Fibroblast of skin of right biceps (primary cell): Measurements from ENCODE around the gene C10orf90.

Experiments
- DNase-seq: peaks from one replicate; pipeline ENCODE4 v3.0.0-alpha.2; 2013

The C10orf90 gene

DNA sequence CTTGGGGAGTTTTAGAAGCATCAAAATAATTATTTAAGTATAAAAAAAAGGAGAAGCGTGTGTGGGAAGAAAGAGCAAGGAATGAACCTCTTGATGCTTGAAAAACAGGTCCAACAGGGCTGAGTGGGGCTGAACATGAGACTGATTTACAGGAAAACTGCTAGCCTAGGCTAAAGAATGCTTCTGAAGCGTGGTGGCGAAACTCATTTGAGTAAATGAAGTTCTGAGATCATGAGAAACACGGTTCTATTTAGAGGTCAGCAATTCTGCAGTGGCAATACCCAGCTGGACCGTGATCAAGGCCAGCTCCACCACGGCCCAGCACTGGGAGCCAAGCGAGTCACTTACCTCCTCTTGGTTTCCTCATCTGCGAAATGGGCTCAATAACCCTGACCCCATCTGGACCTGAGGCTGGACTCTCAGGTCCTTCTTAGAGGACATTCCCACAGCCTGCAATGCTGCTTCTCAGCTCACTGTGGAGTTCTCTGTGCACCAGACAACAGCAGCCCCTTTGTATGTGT, 142.1 kb downstream of the C10orf90 start:
- no peak for DNase-seq

DNA sequence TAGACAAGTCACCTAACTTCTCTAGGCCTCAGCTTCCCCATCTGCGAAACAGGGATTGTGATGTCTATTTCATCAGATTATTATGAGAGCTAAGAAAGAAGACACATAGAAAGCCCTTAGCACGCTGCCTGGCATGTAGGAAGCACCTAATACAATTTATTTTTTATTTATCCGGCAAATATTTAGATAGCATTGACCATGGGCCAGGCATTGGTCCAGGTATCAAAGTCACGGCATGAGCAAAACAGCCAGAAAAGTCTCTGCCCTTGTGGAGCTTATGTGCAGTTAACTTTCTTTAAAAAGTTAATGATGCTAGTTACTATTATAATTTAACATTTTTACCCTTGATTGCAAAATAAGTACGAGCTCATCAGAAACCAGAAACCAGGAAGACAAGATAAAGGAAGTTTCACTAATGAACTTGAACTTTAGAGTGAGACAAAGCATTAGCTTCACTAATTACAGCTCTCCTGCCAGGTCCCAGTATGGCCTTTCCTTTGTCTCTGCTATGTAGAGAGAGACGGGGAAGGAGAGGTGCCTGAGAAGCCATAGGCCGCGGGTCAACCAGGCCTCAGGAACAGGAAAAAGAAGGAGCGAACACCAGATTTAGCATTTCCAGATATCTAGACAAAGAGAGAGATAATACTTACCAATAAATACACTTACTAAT, 142.7 kb downstream of the C10orf90 start:
- DNase-seq: no peak

GRCh38 chr10:126525326-126525725, 145.2 kb downstream of the C10orf90 start:
- DNase-seq: no peak

DNA sequence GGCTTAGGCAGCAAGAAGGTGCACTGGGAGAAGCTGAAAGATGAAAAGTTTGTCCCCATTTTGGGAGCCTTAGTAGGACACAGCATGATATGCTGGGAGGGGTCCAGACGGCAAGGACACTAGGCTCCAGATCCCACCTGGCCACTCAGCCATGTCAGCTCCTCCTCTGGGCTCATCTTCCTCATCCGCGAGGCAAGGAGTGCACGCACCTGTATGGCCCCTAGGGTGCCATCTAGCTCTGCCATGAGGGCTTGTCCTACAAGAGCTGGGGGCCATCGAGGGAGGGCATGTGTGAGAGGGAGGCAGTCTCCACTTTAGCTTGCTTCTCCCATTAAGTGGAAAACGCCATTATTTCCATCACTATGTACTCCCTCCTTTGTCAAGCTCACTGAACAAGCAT, 146.0 kb downstream of the C10orf90 start:
- DNase-seq: no peak

DNA sequence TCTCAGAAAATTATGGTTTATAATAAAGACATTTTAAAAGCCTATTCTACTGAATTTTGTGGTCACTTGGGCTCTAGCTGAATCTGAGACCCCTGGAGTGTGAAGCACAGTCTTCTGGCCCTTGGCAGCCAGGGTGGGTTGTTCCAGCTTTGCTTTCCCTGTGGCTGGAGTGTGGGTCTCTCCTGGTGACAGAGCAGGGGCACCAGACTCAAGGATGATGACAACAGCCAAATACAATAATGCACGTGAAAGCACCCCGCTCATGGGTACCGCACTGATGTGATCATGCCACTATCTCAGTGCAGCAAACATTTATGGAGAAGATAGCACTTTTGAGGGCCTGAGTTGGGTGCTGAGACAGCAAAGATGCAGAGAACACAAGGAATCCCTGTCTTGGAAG, 147.4 kb downstream of the C10orf90 start:
- no peak for DNase-seq

DNA sequence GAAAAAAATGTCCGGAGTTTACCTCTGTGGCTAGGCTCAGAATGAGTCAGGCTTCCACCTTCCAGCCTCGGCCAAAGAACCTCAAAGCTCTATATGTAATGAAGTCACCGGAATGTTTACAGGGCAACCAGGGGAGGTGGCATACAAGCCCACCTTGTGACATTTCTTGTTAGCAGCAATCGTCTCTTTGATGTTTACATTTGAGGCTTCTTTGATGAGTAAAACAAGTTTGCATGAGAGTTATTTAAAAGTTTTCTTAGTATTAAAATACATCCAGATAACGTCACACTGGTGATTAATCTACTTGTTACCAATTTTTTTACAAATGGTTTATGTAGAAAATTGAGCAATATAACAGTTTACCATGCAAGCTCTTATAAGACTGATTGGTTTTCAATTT, 149.1 kb downstream of the C10orf90 start:
- DNase-seq: no peak

DNA sequence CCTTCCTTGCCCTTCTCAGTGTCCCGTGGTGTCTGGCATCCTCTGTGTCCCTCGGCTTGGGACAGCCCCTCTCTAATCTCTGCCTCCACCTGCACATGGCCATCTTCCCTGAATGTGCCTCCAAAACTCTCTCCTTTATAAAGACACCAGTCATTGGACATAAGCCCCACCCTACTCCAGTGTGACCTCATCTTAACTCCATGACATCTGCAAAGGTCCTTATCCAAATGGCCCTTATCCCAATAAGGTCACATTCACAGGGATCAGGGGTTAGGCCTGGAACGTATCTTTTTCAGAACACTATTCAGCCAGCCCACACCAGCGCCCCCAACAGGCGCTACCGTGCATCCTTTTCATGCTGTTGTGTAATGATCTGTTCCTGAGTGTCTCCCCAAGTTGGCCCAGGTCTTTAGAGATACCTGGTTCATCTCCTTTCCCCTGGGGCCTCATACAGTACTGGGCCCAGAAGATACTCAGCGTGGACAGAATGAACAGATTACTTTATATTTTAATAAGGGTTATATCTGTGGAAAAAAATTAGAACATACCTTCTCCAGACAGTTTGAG, 149.7 kb downstream of the C10orf90 start:
- DNase-seq: no peak

DNA sequence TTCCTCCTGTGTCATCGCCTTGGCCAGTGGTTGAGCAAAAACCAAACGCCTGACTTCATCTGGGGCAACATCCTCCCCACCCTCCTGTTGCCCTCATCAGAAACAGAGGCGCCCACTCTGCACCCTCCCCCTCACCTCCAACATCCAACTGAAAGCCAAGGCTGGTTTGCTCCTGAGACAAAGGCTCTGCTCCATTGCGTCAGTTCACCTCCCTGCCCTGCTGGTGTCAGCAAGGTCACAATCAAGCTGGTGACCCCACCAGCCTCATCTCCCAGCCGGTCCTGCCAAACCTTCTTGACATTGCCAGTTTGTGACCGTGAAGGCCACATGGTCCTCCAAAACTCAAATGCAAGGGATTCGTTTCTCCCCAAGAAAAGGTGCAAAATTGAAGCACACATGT, 150.5 kb downstream of the C10orf90 start:
- no peak for DNase-seq

DNA sequence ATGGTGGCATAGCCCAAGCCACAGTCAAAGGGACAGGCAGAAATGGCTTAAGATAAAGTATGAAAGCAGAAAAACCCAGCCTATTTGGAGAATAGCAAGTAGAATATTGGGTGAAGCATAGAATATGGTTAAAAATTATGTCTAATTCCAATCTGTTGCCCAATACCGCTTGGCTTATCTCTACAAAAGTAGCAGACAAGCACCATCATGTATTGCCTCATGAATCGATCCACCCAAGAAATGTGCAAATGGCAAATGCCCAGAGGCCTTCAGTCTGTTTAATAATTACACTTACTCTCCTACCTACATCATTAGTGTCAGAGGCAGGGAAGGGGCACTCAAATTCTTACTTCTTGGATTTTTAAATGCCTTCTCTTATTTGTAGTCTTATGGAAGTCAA, 151.3 kb downstream of the C10orf90 start:
- no peak for DNase-seq

GRCh38 chr10:126518218-126519080, 152.0 kb downstream of the C10orf90 start:
- DNase-seq: no peak

DNA sequence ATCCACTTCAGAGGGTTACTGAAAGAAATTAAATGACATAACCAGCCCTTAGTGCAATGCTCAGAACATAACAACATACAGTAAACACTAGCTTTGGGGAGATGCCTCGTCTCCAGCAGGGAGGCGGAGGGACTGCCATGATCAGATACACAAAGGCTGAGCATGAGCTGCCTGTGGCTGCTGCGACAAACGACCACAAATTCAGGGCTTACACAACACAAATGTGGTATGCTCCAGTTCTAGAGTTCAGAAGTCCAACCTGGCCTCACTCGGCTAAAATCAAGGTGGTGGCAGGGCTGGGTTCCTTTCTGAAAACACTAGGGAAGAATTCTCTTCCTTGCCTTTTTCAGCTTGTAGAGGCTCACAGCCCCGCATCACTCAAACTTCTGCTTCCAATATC, 154.0 kb downstream of the C10orf90 start:
- DNase-seq: no peak

DNA sequence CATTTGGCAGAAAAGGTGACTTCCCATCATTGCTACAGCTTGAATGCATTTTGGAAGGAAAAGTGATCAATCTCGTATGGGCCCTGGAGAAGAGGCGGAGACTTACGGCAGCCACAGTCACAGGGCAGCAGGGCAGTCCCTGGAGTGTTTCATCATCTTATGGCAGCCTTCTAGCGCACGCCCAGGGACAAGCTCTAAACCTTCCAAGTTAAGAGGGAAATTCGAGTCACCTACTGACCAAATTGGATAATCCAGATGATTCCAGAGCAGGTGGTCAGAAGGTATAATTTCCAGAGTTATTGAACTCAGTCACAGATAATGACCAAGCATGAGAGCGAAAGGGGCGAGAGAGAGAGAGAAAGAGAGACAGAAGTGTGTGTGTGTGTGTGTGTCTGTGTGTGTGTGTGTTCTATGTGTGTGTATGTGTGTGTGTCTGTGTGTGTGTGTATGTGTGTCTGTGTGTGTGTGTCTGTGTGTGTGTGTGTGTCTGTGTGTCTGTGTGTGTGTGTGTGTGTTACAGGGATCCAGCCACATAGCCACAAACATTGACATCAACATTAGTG, 158.5 kb downstream of the C10orf90 start:
- DNase-seq: peak; percentile 22

DNA sequence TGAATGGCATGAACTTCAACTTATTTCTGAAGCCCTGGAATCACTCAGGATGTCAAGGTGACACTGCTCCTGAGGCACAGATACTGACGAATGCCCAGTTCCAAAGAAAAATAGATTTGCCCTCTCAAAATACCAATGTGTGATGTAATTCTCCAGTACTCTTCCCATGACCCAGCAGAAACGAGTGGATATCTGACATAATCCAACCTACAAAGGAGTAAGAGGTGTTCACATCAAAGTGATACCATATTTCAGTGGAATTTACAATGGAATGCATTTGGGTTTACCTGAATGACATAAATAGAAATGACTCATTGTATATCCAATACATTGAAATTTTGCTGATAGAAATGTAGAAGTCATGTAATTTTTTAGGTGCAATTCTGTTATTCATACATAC, 161.3 kb downstream of the C10orf90 start:
- DNase-seq: no peak

- DNase-seq: no peak
Observed at GRCh38 chr10:126508535-126509040, 161.9 kb downstream of the C10orf90 start.

DNA sequence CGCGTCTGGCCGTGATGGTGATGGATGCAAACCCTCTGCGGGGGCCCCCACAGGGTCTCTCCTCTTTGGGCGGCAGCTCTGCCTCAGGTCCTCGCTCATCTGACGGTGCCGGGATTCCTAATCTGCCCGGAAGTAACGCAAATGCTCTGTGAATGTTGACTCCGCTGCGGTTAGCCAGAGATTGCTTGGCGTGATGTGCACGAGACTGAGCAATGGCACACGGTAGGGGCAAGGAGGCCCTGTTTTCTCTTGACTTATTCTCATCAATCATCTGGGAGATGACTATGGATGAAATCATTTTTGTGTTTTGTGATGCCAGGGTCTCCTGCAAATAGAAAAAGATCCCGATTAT, 165.8 kb downstream of the C10orf90 start:
- no peak for DNase-seq

DNA sequence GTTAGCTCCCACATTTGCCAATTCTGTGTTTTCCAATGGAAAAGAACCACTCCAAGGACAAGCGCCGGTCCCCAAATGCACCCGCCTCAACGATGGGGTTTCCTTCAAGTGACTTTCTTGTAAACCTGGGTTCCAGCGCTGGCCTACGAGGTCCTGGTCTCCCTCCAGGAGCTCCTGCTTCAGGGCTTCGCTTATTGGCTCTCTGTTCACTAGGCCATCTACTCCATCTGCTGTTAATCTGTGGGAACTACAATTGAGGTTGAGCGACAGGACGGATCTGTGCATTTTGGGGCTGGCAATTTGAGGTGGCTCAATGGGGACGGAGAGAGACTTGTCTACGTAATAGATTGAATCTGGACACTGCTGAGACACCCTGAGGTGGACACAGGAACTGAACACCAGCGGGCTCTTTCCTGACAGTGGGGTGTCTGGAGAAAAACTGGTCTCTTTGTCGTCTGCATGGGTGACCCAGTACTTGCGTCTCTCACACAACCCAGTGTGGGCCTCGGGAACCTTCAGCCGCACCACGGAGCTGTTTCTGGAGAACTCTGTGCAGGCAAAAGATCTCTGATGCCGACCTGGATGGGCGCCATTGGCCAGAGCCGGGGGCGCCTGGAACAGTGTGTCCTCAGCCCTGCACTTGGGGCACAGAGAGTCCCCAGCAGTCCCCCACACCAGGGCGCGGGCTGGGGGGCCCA, 166.3 kb downstream of the C10orf90 start:
- peak; percentile 76 for DNase-seq

DNA sequence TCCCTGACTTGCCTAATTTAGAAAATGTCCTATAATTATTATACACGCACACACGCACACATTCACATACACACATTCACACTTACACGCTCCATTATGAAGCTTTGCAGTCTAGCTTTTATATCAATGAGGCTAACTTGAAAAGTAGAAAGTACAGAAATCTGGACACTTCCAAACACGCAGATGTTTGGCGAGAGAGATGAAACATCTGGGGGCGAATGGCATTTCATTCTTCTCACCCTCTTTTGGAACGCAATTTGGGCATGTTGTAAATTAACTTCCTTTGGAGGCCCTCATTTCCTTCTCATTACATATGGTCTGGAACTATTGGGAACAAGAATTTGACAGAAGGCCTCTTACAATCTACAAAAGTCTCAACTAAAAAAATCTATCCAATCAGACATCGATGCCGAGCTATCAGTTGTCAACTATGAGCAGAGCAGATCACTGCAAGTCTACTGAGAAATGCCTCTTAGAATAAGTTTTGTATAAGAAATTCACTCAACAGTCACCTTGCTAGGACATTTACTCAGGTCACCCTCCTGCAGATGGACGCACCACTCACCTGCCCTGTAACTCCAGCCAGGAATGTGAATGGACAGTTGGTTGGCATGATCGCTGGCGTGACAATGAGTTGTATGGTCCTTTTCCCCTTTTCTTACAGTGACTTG, 167.0 kb downstream of the C10orf90 start:
- DNase-seq: no peak

- DNase-seq: peak; percentile 88
Observed at GRCh38 chr10:126502441-126502840, 168.1 kb downstream of the C10orf90 start.

DNA sequence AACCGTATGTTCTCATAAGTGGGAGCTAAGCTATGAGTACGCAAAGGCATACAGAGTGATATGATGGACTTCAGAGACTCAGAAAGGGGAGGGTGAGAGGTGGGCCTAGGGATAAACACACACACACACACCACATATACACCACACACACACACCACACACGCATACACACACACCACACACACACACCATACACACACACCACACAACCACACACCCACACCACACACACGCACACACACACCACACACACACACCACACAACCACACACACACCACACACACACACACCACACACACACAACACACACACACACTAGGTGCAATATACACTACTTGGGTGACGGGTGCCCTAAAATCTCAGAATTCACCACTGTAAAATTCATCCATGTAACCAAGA, 168.7 kb downstream of the C10orf90 start:
- no peak for DNase-seq

GRCh38 chr10:126500866-126501265, 169.6 kb downstream of the C10orf90 start:
- peak; percentile 78 for DNase-seq

DNA sequence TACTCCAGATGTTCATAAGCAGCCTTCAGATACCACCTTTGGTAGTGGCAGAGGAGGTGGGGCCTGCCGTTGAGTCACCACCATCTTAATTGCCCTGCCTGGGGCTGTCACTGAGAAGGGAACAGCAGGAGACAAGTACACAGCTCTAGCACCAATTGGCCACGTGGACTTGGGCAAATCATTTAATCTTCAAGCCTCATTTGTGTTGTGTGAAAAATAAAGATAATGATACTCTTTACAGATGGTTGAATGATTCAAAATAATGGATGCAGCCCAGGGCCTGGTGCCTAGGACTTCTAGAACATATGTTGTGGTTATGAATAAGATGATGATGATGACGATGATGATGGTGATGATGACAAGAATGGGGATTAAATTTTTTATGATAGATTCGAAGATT, 170.3 kb downstream of the C10orf90 start:
- peak; percentile 15 for DNase-seq

DNA sequence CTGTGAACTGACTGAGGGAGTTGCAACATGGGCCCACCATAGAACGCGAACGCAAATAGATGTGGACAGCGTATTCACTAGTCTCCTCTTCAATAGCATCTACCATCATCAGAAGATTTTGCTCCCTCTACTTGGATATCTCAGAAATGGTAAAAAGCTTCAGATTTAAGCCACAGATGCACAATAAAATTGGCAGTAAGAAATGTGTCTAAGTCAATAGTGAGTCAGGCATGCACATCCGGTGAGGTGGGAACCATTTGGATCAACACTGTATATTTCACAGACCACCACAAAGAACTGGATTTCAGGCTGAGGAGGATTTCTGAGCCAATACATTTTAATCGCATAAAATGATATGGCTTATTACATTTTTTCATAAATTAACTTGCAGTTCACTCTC, 170.7 kb downstream of the C10orf90 start:
- peak; percentile 47 for DNase-seq
